ENCODE results near the gene WDR87.
A peak's percentile ranks its signal among the peaks of the same experiment; 100 is the strongest.
"Not testable (repeated sequence)": the region's sequence is repeated elsewhere in the genome, so short reads cannot be mapped to it uniquely, and the experiment has no call there.

WDR87 gene

GRCh38 chr19:37929355-37929923 is 23.0 kb upstream of the WDR87 start:
- DNase-seq, result no peak

GRCh38 chr19:37928527-37929286 is 22.3 kb upstream of the WDR87 start:
- no peak for DNase-seq

DNA sequence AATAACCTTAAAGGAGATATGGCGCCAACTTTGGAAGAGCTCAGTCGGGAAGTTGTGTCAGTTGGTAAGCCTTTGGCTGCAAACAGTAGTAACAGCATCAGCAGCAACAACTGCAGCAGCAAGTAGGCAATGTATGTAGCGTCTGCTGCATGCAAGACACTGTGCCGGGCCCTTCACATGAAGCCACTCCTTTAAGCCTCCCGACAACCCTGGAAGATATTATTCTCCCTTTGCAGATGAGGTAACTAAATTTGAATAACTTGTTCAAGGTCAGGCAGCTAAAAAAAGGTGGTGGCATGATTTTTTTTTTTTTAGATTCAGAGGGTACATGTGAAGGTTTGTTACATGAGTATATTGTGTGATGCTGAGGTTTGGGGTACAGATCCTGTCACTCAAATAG is 20.3 kb upstream of the WDR87 start:
- DNase-seq, result no peak

- DNase-seq, result no peak
These were observed 19.9 kb upstream of the WDR87 start for GRCh38 chr19:37926255-37926654.

DNA sequence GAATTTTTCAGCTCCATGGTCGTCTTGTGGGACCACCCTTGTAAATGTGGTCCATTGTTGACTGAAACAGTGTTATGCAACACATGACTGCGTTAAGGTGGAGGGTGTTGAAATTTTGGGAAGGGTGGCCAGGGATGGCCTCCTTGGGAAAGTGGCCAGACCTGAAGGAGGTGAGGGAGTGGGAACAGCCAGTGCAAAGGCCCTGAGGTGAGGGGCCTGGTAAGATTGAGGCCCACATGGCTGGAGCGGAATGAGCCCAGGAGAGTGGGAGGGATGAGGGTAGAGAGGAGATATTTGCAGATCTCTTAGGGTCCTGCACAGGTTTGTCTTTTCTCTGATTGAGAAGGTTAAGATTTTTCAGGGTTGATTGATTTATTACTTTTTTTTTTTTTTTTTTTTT is 18.8 kb upstream of the WDR87 start:
- no peak for DNase-seq

DNA sequence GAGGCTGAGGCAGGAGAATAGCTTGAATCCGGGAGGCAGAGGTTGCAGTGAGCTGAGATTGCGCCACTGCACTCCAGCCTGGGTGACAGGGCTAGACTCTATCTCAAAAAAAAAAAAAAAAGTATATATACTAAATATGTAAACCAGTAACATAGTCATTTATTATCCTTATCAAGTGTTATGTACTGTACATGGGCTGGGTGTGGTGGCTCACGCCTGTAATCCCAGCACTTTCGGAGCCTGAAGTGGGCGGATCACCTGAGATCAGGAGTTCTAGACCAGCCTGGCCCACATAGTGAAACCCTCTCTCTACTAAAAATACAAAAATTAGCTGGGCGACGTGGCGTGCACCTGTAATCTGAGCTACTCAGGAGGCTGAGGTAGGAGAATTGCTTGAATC is 18.2 kb upstream of the WDR87 start:
- DNase-seq, result not testable (repeated sequence)

GRCh38 chr19:37920591-37921450 is 14.4 kb upstream of the WDR87 start:
- DNase-seq, result no peak

- DNase-seq, result no peak
These were observed 8.5 kb upstream of the WDR87 start for GRCh38 chr19:37914908-37915307.

DNA sequence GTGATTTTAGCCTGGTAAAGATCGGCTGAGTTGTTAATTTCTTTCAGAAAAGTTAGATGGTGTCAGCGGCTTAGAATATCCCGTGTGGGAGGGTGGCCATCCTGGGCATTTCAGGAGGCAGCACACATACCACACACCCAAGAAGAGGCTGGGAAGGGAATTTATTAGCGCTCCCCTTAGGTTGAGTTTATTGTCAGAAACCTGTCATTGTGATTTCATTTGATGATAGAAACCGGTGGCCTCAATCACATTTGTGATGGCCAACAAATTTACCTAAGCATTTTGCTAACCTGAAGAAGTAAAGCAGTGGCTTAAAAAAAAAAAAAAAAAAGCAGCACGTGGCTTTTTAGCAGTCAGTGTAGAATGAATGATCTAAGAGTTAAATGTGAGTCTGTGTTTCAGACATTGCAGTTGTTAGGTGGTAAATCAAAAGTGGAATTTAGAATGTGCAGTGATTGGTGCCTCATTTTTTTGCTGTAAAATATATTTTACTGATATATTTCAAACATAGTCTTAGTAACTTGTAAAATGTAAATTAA is 3.3 kb upstream of the WDR87 start:
- DNase-seq, result no peak

GRCh38 chr19:37907735-37908455 is 1.5 kb upstream of the WDR87 start:
- no peak for DNase-seq

- DNase-seq, result peak; percentile 90 to 92
These were observed 708 bp upstream of the WDR87 start, which contains the start of gene SIPA1L3 for GRCh38 chr19:37906869-37907734. Gene SIPA1L3 (plus strand): TSS chr19:37907208. CDS start chr19:38081566, 174,358 bp downstream.

DNA sequence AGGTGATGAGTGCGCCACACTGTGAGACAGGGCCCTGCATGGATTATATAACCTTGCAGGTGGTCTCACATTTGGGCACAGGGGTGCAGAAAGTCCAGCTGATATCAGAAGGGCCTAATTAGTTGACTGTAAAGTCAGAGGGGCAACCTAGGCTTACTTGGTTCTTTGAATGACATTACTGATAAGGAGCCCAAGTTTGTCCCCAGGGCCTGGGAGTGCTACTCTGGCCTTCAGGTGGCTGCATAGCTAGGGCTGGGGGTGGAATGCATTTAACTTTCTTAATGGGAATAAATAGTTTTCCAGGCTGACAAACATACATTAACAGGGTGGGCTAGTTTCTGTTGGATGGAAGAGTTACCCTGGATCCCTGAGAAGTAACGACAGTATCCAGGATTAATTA is 3.3 kb downstream of the WDR87 start:
- DNase-seq, result no peak

GRCh38 chr19:37902668-37903067 is 3.7 kb downstream of the WDR87 start:
- DNase-seq, result peak; percentile 73 to 77

DNA sequence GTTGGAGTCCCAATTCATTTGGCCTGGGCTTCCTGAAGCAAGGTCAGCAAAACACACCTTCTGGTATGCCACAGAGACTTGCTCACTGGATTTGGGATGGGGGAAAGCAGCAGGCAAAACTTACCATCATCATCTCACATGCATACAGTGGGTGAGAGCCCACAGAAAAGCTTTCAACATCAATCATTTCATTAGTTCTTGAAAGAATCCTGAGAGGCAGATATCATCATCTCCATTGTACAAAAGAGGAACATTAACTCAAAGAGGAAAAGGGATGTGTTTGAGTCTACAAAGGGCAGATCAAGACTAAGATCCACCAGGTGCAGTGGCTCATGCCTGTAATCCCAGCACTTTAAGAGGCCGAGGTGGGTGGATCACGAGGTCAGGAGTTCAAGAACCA is 6.4 kb downstream of the WDR87 start:
- DNase-seq, result no peak

GRCh38 chr19:37899453-37899852 is 6.9 kb downstream of the WDR87 start:
- no peak for DNase-seq

DNA sequence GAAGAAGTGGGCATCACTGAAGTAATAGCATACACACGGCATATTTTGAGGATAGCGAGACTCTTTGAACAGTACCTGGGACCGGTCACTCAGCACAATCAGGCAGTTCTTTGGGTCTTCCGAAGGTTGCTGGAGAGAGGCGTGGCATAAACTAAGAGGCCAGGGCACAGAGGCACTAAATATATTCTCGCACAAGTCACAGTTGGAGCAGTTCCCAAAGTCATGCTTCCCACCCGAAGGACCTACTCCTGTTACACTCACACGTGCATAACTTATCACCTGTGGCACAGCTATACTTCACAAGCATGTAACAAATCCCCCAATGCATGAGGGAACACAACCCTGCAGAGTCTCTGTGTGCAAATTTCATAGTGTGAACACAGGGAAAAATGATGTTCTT is 10.2 kb downstream of the WDR87 start:
- no peak for DNase-seq

GRCh38 chr19:37893845-37894575 is 12.4 kb downstream of the WDR87 start:
- DNase-seq, result no peak

GRCh38 chr19:37886571-37886970 is 19.8 kb downstream of the WDR87 start:
- no peak for DNase-seq

- no peak for DNase-seq
These were observed 21.0 kb downstream of the WDR87 start for GRCh38 chr19:37885392-37885791.

- no peak for DNase-seq
These were observed 29.2 kb downstream of the WDR87 start for GRCh38 chr19:37877147-37877546.

DNA sequence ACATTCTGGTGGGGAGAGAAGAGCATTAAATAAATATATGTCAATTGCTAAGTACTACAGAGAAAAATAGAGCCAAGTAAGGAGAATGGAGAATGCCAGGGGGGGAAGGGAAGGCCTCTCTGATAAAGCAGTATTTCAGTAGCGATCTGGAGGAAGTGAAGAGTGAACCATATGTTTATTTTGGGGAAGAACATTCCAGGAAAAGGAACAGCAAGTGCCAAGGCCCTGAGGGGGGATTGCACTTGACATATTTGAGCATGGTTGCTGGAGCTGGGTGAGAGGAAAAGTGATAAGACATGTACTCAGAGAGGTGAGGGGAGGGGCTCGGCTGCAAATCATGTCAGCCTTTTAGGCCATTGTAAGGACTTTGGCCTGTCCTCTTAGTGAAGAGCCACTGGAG is 30.4 kb downstream of the WDR87 start:
- no peak for DNase-seq
